GM23338 (cell line): ENCODE results near the gene MMP15. TPM values are rescaled to one million over a fixed set of nuclear protein-coding genes. Genes with fewer than 3 reads are reported as not detected.

Source experiments
- ATAC-seq: fragments of 200-7000 bp; cut with Tn5 transposase; 3 replicates; pipeline ENCODE4 v1.9.1; 2020
- DNase-seq: peaks from one replicate; pipeline ENCODE4 v3.0.0-alpha.2; 2015; ENCODE audit warnings: low spot score
- H2AFZ ChIP-seq: fragments of 200-600 bp; sonication (generic); 2 replicates; pipeline ENCODE4 v1.8.0; 2016; ENCODE audit warnings: antibody characterized with exemption, mild to moderate bottlenecking, moderate library complexity
- H3F3A ChIP-seq: fragments of 200-600 bp; sonication (generic); replicated peaks from 2 replicates; pipeline ENCODE4 v1.8.0; 2017; ENCODE audit warnings: antibody characterized with exemption, mixed run types, low read depth
- H3K27ac ChIP-seq: fragments of 200-600 bp; sonication (generic); 2 replicates; pipeline ENCODE4 v1.6.1; 2016; ENCODE audit warnings: low read depth
- H3K27me3 ChIP-seq: fragments of 200-600 bp; sonication (generic); 2 replicates; pipeline ENCODE4 v1.8.0; 2016; ENCODE audit warnings: mild to moderate bottlenecking, mixed run types, moderate library complexity; ENCODE audit not compliant: insufficient read depth
- H3K36me3 ChIP-seq: fragments of 200-600 bp; sonication (generic); 2 replicates; pipeline ENCODE4 v1.8.0; 2016; ENCODE audit warnings: mild to moderate bottlenecking; ENCODE audit not compliant: insufficient read depth
- H3K4me1 ChIP-seq: fragments of 200-600 bp; sonication (generic); 2 replicates; pipeline ENCODE4 v1.8.0; 2016; ENCODE audit warnings: mild to moderate bottlenecking, moderate library complexity; ENCODE audit not compliant: insufficient read depth
- H3K4me2 ChIP-seq: fragments of 200-600 bp; sonication (generic); 2 replicates; pipeline ENCODE4 v1.7.1; 2017; ENCODE audit warnings: mixed run types
- H3K4me3 ChIP-seq: fragments of 200-600 bp; sonication (generic); 2 replicates; pipeline ENCODE4 v1.6.1; 2016; ENCODE audit warnings: mixed run types
- H3K79me2 ChIP-seq: fragments of 200-600 bp; sonication (generic); replicated peaks from 2 replicates; pipeline ENCODE4 v1.8.0; 2017; ENCODE audit warnings: mild to moderate bottlenecking; ENCODE audit not compliant: insufficient read depth
- H3K9me2 ChIP-seq: fragments of 200-600 bp; sonication (generic); 2 replicates; pipeline ENCODE4 v1.8.0; 2017; ENCODE audit not compliant: insufficient read depth
- H4K20me1 ChIP-seq: fragments of 200-600 bp; sonication (generic); replicated peaks from 2 replicates; pipeline ENCODE4 v1.8.0; 2017; ENCODE audit warnings: mild to moderate bottlenecking; ENCODE audit not compliant: insufficient read depth
- H3K27ac Mint-ChIP-seq: 2 replicates; pipeline ENCODE4 v1.8.0; 2020; ENCODE audit warnings: inconsistent platforms, mild to moderate bottlenecking, moderate library complexity, mixed read lengths
- H3K27me3 Mint-ChIP-seq: 3 replicates; pipeline ENCODE4 v1.8.0; 2022; ENCODE audit warnings: low read depth, mild to moderate bottlenecking, moderate library complexity, mixed read lengths, inconsistent platforms; ENCODE audit not compliant: insufficient read depth, poor library complexity
- H3K36me3 Mint-ChIP-seq: 3 replicates; pipeline ENCODE4 v1.8.0; 2021; ENCODE audit warnings: low read depth, mild to moderate bottlenecking, inconsistent platforms, moderate library complexity, mixed read lengths
- H3K4me1 Mint-ChIP-seq: 3 replicates; pipeline ENCODE4 v1.8.0; 2020; ENCODE audit warnings: mild to moderate bottlenecking, inconsistent platforms, mixed read lengths
- H3K4me3 Mint-ChIP-seq: 3 replicates; pipeline ENCODE4 v1.8.0; 2021; ENCODE audit warnings: moderate library complexity, mild to moderate bottlenecking, inconsistent platforms, mixed read lengths
- H3K9me3 Mint-ChIP-seq: 3 replicates; pipeline ENCODE4 v1.8.0; 2020; ENCODE audit warnings: moderate library complexity, mild to moderate bottlenecking, inconsistent platforms, mixed read lengths
- CREB1 ChIP-seq: fragments of 250-450 bp; sonication (Bioruptor Pico); IDR thresholded peaks from 2 replicates; pipeline ENCODE4 v1.5.0; 2020; ENCODE audit warnings: low read depth, mild to moderate bottlenecking, moderate library complexity
- CTCF ChIP-seq, 2 experiments: fragments of 200-600 bp in 1 of 2; sonication (generic) in 1 of 2; conservative IDR thresholded peaks; 2 replicates each; pipeline versions ENCODE4 v1.5.1 to v1.6.1; 2016 to 2017; ENCODE audit warnings: antibody characterized with exemption in 2 of 2, low read depth in 2 of 2, mild to moderate bottlenecking in 2 of 2, moderate library complexity in 1 of 2
- ETS1 ChIP-seq: IDR thresholded peaks from 2 replicates; pipeline ENCODE4 v1.6.1; 2016; ENCODE audit warnings: antibody characterized with exemption
- EZH2 ChIP-seq: fragments of 200-600 bp; sonication (generic); IDR thresholded peaks from one replicate; pipeline ENCODE4 v1.8.0; 2017; ENCODE audit warnings: antibody characterized with exemption, mild to moderate bottlenecking, low read depth; ENCODE audit not compliant: unreplicated experiment
- EZH2phosphoT487 ChIP-seq: fragments of 200-600 bp; sonication (generic); IDR thresholded peaks from one replicate; pipeline ENCODE4 v1.8.1; 2018; ENCODE audit warnings: antibody characterized with exemption; ENCODE audit not compliant: unreplicated experiment
- JUNB ChIP-seq: IDR thresholded peaks from one replicate; pipeline ENCODE4 v1.6.1; 2016; ENCODE audit warnings: antibody characterized with exemption; ENCODE audit not compliant: unreplicated experiment
- NANOG ChIP-seq: IDR thresholded peaks from 2 replicates; pipeline ENCODE4 v1.6.1; 2016; ENCODE audit warnings: antibody characterized with exemption, borderline replicate concordance
- POLR2AphosphoS5 ChIP-seq: IDR thresholded peaks from 2 replicates; pipeline ENCODE4 v1.6.1; 2016; ENCODE audit warnings: antibody characterized with exemption, low read depth
- REST ChIP-seq: IDR thresholded peaks from one replicate; pipeline ENCODE4 v1.6.1; 2018; ENCODE audit warnings: antibody characterized with exemption; ENCODE audit not compliant: unreplicated experiment
- STAT1 ChIP-seq: IDR thresholded peaks from one replicate; pipeline ENCODE4 v1.6.1; 2016; ENCODE audit warnings: antibody characterized with exemption; ENCODE audit not compliant: unreplicated experiment
- ZNF114 ChIP-seq: fragments of 250-450 bp; sonication (Bioruptor Pico); IDR thresholded peaks from 2 replicates; pipeline ENCODE4 v1.5.0; 2020; ENCODE audit warnings: mild to moderate bottlenecking, moderate library complexity
- ZNF331 ChIP-seq: fragments of 250-450 bp; sonication (Bioruptor Pico); IDR thresholded peaks from 2 replicates; pipeline ENCODE4 v1.5.0; 2020; ENCODE audit warnings: low read depth, mild to moderate bottlenecking, moderate library complexity
- ZNF462 ChIP-seq: fragments of 250-450 bp; sonication (Bioruptor Pico); IDR thresholded peaks from 2 replicates; pipeline ENCODE4 v1.5.0; 2020; ENCODE audit warnings: mild to moderate bottlenecking, moderate library complexity
- polyA plus RNA-seq: library from polyadenylated mRNA; unstranded; fragments of >200 nt; fragmentation: Nextera tagmentation; extraction: Ambion mirVana; gene quantifications from 2 replicates; pipeline ENCODE4 v1.2.1, GENCODE V29; 2016
- total RNA-seq: library from RNA; depleted of rRNA; stranded (reverse); fragments of >200 nt; shearing (Covaris generic); gene quantifications from 2 replicates; pipeline ENCODE4 v1.2.3, GENCODE V29; 2014

MMP15 gene
- total and polyA plus RNA-seq, 2 experiments from 2014 or later: 10.9 to 79.1 TPM

GRCh38 chr16:57995721-57996405 lies 29.7 kb upstream of the MMP15 start:
- Histone ChIP-seq H3F3A (peaks cover 7% of the 10 kb centered on the region), H3K4me2 (no peak overlapping the region), H3K4me3 (no peak overlapping the region), H3K27me3 (no peaks in the 10 kb centered on the region), H3K27ac (no peak overlapping the region), H3K36me3 (no peaks in the 10 kb centered on the region), H3K9me2 (no peaks in the 10 kb centered on the region), H2AFZ (no peak overlapping the region), H4K20me1 (no peaks in the 10 kb centered on the region), H3K79me2 (no peaks in the 10 kb centered on the region), H3K4me1 (peaks cover 8% of the 10 kb centered on the region)
- no peak for TF ChIP-seq CREB1 (CRISPR knock-in tag)
- TF ChIP-seq EZH2phosphoT487: no peak
- TF ChIP-seq ZNF462 (CRISPR knock-in tag): no peak
- no peak for TF ChIP-seq POLR2AphosphoS5
- TF ChIP-seq JUNB: no peak
- TF ChIP-seq NANOG: no peak
- TF ChIP-seq ETS1: no peak
- TF ChIP-seq REST: no peak
- TF ChIP-seq ZNF331 (CRISPR knock-in tag): no peak
- no peak for TF ChIP-seq CTCF (conservative IDR thresholded peaks at IDR 0.05; ENCODE audit: low read depth in 2 of 2)
- no peak for TF ChIP-seq STAT1
- no peak for TF ChIP-seq ZNF114
- TF ChIP-seq EZH2: no peak
- ATAC-seq (no peak), DNase-seq (no peak)
- no peaks in the 10 kb centered on the region for H3K9me3 Mint-ChIP-seq
- peaks cover 21% of the 10 kb centered on the region for H3K27me3 Mint-ChIP-seq
- no peak overlapping the region for H3K27ac Mint-ChIP-seq
- peaks cover 6% of the 10 kb centered on the region; the same call in 2 of the 3 replicates for H3K36me3 Mint-ChIP-seq
- peaks cover 28% of the 10 kb centered on the region for H3K4me1 Mint-ChIP-seq
- H3K4me3 Mint-ChIP-seq: no peak overlapping the region
